Kasumi-1 (cell line): Measurements from ENCODE around the gene CFI.

ENCODE experiments used
- DNase-seq, 2 experiments: peaks; one replicate each; lab custom pipeline; 2025; lab: John Stamatoyannopoulos, UW

Gene CFI

DNA sequence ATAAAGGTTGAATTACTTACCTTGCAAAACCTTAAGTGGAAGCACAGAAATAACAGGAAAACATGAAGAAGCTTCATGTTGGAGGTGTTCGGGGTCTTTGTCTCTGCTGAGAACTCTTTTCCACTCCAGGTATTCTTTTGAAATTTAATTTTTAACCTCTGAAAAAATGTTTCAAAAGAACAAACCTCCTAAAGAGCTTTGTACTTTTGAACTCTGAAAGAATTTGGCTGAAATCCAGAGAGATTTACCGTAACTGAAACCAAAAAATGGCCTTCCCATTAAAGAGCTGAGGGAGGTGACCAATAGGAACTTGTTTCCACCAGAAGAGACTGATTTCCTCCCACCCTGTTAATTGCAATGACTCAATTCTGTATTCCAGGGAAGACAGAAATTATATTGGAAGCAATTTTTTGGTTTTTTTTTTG is at the start of gene CFI:
Gene CFI (minus strand): TSS at position 105 of the 425 bp plus-strand sequence. CDS start 28 bp downstream, at position 77.
- no peak for DNase-seq

DNA sequence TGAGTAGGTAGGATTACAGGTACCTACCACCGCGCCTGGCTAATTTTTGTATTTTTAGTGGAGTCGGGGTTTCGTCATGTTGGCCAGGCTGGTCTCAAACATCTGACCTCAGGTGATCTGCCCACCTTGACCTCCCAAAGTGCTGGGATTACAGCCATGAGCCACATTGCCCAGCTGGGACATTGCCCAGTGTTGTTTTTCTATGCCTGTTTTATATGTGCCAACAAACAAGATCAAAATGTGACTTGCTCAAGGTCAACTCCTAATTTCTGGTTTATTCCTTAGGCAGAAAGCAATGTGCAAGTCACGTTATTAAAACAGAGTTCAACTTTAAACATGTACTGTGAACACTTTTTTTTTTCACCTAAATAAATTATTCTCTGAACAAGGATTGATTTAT is 48.8 kb upstream of the CFI start:
- no peak for DNase-seq

- no peak for DNase-seq
Measured at GRCh38 chr4:109848501-109848900, 46.7 kb upstream of the CFI start.

DNA sequence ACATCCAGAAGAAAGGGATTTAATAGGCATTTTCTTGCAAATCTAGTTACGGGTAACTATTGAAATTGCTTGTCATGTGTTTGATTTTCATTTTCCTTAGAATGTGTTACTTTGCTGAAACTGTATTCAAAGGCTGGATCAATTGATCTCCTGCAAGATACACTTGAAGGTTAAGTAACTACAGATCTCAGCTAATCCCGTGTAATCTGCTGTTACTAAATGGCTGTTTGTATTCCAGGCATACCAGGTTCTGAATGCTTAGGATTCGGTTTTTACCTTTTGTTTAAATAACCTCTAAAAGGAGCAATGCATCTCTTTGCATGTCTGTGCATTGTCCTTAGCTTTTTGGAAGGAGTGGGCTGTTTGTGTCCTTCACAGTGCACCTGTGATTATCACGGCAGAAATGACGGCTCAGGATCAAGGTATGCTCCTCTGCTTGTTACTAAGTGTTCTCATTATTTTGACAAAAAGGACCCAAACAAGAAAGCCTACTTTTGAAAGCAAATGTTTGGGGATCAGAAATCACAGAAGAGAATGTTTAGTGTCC is 46.2 kb upstream of the CFI start, which contains the start of gene LRIT3:
Gene LRIT3 (plus strand): TSS at position 212 of the 547 bp plus-strand sequence. CDS start 95 bp downstream, at position 307.
- DNase-seq: no peak

- DNase-seq: no peak
Measured at GRCh38 chr4:109846395-109847098, 44.7 kb upstream of the CFI start.

- no peak for DNase-seq
Measured at GRCh38 chr4:109836985-109837384, 35.2 kb upstream of the CFI start.

DNA sequence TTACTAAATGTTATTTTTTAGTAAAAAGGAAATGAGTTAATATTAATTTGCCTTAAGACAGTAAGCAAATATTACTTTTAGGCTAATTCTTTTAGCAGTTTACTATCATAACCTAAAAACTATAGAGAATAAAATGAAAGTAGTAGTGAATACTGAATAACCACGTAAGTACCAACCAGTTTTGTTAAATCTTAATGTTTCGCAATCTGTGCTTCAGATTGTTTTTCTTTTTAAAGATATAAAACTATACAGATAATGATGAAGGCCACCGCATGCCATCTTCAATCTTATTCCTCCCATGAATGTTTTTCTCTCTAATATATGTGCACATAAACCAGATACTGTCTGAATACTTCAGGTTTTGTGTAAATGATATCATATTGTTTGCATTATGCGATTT is 32.0 kb upstream of the CFI start:
- no peak for DNase-seq

GRCh38 chr4:109827672-109828071 is 25.9 kb upstream of the CFI start, which contains the start of gene RRH:
TSS of gene RRH (plus strand) at chr4:109827972. CDS start at chr4:109828028, 56 bp downstream.
- DNase-seq: no peak

DNA sequence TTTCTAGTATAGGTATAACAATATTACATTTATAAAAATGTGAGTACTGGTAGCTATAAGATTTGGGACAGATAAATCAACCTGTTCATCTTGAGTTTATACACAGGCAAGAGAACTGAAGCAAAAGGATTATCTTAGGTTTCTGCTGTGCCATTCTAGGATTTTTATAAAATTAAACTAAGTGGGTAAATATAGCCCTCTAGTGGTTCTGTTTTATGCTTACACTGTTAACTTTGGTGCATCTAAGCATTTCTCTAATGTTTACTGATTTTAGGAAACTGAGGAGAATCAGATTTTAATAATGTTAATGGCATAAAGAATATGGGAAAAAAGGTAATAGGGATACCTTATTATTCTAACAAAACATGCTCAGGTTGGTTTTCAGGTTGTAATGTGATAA is 24.9 kb upstream of the CFI start:
- peak; percentile 55 to 75 for DNase-seq

DNA sequence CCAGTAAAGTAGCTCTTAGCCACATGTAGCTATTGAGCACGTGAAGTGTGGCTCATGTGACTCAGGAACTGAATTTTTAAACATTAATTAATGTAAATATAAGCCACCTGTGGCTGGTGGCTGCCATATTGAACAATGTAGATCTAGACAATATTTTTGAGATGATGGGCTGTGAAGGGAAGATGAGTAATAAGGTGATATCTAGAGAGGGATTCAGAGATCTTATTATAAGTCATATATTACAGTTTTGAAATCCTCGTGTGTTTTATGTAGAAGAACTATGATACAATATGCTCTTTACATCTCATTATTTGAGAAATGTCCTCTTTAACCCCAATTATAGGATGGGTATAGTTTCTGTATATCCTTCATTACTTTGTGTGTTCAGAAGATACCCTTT is 19.4 kb upstream of the CFI start:
- DNase-seq: no peak

DNA sequence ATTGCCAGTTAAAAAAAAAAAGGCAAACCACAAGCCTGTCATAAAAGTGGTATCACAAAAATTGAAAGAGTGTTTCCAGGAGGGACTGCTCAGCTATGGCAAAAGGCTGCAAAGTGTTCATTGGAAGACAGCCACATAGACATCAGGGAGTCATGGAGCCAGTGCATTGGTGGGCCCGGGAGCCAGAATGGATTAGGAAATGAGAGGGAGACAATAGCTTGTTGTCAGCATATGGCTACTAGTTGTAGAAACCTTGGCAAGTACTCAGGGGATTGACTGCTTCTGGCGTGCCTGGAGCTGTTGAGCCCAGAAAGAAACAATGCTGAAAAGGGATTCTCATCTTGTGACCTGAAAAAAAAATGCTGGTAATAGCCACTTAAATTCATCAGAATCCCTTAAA is 18.8 kb upstream of the CFI start:
- no peak for DNase-seq

DNA sequence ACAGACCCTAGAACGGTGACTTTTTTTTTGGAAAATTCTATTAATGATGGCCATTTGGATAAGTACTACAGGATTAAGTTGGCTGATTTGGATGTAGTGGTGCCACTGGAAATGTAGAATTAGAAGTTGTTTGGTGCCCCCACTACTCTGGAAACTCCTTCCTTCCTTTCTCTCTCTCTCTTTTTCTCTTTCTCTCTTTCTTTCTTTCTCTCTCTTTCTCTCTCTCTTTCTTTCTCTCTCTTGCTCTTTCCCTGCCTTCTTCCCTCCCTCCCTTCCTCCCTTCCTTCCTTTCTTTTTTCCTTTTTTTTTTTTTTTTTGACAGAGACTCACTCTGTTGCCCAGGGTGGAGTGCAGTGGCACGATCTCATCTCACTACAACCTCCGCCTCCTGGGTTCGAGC is 16.5 kb upstream of the CFI start:
- no peak for DNase-seq

GRCh38 chr4:109816894-109817293 is 15.1 kb upstream of the CFI start:
- no peak for DNase-seq

DNA sequence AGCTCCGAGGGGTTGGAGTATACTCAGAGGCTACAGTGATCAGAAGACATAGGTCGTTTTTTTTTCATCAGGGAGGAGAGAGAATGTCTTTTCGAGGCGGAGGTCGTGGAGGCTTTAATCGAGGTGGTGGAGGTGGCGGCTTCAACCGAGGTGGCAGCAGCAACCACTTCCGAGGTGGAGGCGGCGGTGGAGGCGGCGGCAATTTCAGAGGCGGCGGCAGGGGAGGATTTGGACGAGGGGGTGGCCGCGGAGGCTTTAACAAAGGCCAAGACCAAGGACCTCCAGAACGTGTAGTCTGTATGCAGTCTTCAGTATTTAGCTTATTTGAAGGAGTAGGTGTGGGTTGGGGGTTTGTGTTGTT is 14.3 kb upstream of the CFI start:
- DNase-seq: peak in 1 of 2 experiments; percentile 13

GRCh38 chr4:109815151-109816081 is 13.6 kb upstream of the CFI start, which contains the start of gene GAR1:
TSS of gene GAR1 (plus strand) at chr4:109815762. CDS start at chr4:109816165, 403 bp downstream.
- peak; percentile 96 to 97 for DNase-seq

GRCh38 chr4:109811707-109812106 is 9.9 kb upstream of the CFI start:
- no peak for DNase-seq

- no peak for DNase-seq
Measured at GRCh38 chr4:109810552-109811387, 9.0 kb upstream of the CFI start.

- DNase-seq: no peak
Measured at GRCh38 chr4:109809655-109810054, 7.9 kb upstream of the CFI start.

GRCh38 chr4:109803924-109804571 is 2.2 kb upstream of the CFI start:
- peak; percentile 29 to 69 for DNase-seq

DNA sequence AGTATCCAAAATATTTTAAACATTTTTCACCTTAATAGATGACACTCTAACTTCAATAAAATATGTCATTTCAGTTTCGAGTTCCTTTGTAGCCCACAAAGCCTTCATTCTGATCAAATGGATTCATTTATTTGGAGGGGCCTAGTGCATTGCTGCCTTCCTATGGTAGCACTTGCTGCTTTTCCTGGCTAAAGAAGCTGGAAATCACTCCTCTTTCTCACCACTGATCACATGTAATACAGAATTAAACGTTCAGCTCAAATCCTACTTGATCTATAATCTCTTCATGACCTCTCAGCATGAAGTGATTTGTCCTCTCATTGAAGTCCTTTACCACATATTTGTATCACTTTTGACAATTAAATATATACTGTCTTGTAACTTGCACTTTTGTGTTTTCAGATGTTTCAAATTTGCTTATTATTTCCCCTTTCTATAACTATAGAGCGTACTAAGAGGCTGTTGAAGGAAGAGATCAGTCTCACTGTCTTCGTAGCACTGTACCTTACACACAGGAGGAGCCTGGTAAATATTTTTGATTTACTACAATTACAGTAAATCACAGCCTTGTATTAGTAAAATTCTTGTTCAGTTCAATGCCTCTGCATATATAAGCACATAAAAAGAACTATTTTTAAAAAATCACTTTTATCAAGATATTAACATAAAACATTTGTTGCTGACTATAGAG is 555 bp downstream of the CFI start:
- DNase-seq: no peak
